ENCODE data around the gene SLC35A2.

- TF ChIP-seq CTCF (IDR thresholded peaks at IDR 0.05) (no peak), POLR2A (IDR thresholded peaks at IDR 0.05) (no peak)
Observed at GRCh38 chrX:48904626-48905025, 6.8 kb downstream of the SLC35A2 start.
